Breast epithelium (tissue), 3 donors: ENCODE data around the gene AGAP9.

Source experiments
- POLR2A ChIP-seq: fragments of 450-650 bp; IDR thresholded peaks from one replicate; pipeline ENCODE4 v1.6.1; 2016; ENCODE audit warnings: antibody characterized with exemption, mild to moderate bottlenecking, moderate library complexity
- POLR2AphosphoS5 ChIP-seq, 3 donors: sonication (generic); formaldehyde crosslinking; IDR thresholded peaks; one replicate each; pipeline ENCODE4 v1.6.1; 2017; ENCODE audit warnings: antibody characterized with exemption in 3 of 3
- TF ChIP-seq, protein P1 (sequence below), 3 donors: fragments of 450-650 bp; IDR thresholded peaks; one replicate each; pipeline ENCODE4 v1.5.1; 2016 to 2017; ENCODE audit warnings: antibody characterized with exemption in 3 of 3, mild to moderate bottlenecking in 3 of 3, moderate library complexity in 3 of 3

DNA sequence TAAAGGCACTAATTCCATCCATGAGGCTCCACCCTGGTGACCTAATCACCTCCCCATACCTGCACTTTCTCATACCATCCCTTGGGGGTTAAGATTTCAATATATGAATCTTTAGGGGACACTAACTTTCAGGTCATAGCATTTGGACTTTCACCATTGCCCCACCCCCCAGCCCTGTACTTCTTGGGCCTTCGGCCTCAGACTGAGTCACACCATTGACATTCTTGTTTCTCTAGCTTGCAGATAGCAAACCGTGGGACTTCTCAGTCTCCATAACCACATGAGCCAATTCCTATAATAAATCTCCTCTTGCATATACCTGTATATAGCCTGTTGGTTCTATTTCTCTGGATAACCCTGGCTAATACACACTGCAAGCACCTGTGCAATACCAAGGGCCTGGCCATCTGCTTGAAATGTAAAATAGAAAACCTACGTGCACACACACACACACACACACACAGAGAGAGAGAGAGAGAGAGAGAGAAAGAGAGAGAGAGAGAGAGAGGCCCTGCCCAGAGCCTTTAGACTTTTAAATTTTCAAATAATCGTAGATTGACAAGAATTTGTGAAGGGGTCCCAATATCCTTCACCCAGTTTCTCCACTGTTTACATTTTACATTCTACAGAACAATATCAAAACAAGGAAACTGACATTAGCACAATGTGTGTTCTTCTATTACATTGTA lies 64.8 kb downstream of the AGAP9 start:
- TF ChIP-seq, protein P1, sequence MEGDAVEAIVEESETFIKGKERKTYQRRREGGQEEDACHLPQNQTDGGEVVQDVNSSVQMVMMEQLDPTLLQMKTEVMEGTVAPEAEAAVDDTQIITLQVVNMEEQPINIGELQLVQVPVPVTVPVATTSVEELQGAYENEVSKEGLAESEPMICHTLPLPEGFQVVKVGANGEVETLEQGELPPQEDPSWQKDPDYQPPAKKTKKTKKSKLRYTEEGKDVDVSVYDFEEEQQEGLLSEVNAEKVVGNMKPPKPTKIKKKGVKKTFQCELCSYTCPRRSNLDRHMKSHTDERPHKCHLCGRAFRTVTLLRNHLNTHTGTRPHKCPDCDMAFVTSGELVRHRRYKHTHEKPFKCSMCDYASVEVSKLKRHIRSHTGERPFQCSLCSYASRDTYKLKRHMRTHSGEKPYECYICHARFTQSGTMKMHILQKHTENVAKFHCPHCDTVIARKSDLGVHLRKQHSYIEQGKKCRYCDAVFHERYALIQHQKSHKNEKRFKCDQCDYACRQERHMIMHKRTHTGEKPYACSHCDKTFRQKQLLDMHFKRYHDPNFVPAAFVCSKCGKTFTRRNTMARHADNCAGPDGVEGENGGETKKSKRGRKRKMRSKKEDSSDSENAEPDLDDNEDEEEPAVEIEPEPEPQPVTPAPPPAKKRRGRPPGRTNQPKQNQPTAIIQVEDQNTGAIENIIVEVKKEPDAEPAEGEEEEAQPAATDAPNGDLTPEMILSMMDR (IDR thresholded peaks at IDR 0.05): no peak
- no peak for TF ChIP-seq POLR2AphosphoS5 (IDR thresholded peaks at IDR 0.05)
- TF ChIP-seq POLR2A: no peak
